ENCODE results near the gene ETS1.

The ETS1 gene

GRCh38 chr11:128422576-128423370 is 164.6 kb downstream of the ETS1 start:
- DNase-seq, result no peak

DNA sequence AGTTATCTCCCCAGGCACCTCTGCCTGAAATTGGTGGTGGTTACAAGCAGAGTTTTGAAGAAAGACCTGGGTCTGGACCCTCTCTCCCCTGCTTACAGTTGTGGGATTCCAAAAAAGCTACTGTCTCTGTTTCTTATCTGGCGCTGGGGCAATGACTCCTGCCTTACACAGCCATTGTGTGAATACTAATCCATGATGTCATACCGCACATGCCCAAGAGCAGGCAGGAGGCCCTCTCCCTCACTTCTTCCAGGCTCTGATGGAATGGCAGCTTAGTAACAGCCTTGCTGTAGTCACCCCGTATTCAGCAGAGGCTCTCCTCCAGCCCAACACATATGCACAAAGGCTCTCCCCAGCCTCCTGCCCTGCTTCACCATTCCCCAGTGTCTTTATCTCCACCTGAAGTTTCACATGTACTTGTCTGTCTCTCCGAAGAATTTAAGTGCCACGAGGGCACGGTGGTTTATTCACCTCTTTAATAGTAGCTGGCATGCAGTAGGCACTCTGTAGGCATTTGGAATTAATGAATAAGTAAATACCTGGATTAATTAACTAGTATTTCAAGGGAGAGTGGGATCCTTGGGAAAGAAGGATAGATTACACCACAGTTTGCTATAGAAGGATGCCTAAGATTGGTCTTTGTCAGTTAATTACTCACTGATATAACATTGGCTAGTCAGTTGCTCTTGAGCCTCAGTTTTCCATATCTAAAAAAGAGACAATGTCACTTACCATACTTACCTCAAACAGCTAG is 165.6 kb downstream of the ETS1 start:
- DNase-seq, result no peak

- no peak for DNase-seq
Observed at GRCh38 chr11:128420951-128421350, 166.4 kb downstream of the ETS1 start.

GRCh38 chr11:128420265-128420664 is 167.1 kb downstream of the ETS1 start:
- no peak for DNase-seq

- no peak for DNase-seq
Observed at GRCh38 chr11:128419012-128419767, 168.2 kb downstream of the ETS1 start.

- DNase-seq, result no peak
Observed at GRCh38 chr11:128417607-128418324, 169.6 kb downstream of the ETS1 start.

DNA sequence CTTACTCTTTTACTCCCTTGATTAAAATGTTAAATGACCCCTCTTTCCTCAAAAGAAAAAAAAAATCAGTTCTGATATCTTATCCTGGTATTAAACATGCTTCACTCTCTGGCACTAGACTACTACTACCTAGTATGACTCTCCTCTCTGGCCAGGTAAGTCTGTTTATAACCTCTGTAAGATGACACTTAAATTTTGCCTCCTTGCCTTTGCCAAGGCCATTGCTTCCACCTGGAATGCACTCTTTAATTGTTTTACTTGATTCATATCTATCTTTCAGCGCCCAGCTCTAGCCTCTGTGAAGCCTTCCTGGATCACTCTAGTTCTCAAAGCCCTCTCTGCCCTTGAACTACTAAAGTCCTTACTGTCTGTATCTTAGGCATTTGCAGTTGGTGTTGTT is 170.4 kb downstream of the ETS1 start:
- DNase-seq, result no peak

GRCh38 chr11:128415539-128415938 is 171.8 kb downstream of the ETS1 start:
- DNase-seq, result no peak

GRCh38 chr11:128412847-128413791 is 174.2 kb downstream of the ETS1 start:
- no peak for DNase-seq

- no peak for DNase-seq
Observed at GRCh38 chr11:128411812-128412211, 175.5 kb downstream of the ETS1 start.

DNA sequence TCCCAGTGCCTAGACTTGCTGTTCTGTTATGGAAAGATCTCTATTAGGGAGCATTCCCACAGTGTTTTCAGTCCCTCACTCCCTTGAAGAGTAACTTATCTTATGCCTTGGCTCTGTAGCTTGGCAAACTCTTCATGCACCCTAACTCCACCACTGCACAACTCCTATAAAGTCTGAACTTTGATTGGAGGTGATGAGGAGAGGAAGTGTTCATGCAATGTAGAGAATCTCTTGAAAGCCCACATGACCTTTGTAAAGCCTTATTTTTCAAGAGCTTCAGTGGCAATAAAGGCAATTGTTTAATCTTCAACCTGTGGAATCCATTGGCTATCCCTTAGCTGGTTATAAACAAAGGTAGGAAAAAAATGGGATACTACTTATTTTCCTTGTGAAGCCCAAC is 176.2 kb downstream of the ETS1 start:
- DNase-seq, result no peak

DNA sequence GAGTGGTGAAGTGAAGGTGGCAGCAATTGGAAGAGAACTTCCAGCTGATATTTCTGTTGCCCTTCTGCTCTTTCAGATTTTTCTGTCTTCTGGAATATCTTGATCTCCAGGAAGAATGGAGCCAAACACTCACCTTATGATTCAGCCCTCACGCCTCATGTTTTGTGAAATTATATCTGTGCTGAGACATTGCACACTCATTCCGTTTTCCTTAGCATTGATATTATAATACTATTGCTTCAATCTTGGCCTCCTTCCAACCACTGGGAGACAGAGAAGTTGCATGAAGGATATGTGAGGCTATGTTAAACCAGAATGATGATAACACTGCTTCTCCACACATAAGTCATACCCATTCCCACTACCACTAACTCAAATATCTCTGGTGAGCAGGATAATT is 177.9 kb downstream of the ETS1 start:
- DNase-seq, result no peak

All from SW 1271 (cell line).